HCT116 (cell line): ENCODE data around the gene CCDC185. TPM values are rescaled to one million over a fixed set of nuclear protein-coding genes. Genes with fewer than 3 reads are reported as not detected.

ENCODE experiments used
- ATAC-seq: fragments of 200-7000 bp; cut with Tn5 transposase; 2 replicates; pipeline ENCODE4 v1.9.1; 2020; ENCODE audit warnings: mild to moderate bottlenecking, moderate library complexity
- BruUV-seq: library from RNA; stranded (reverse); fragments of 400-500 nt; replicated peaks from 2 replicates; lab custom pipeline; 2021; lab: Mats Ljungman, UMichigan
- CTCF ChIA-PET: fragments of 300-600 bp; sonication (Branson Sonifier 250); formaldehyde crosslinking; loops from one replicate; lab custom pipeline; 2021; ENCODE audit warnings: antibody characterized with exemption; lab: Charles Lee
- POLR2A ChIA-PET: fragments of 300-600, 350-600 bp; sonication (Branson Sonifier 250); formaldehyde crosslinking; loops from one replicate; lab custom pipeline; 2021; ENCODE audit warnings: antibody characterized with exemption; lab: Charles Lee
- RAD21 ChIA-PET, 2 experiments: fragments of 300-600 bp; sonication (Branson Sonifier 250); formaldehyde crosslinking; loops; one replicate each; lab custom pipeline; 2023; ENCODE audit warnings: low total read pairs in 2 of 2; ENCODE audit not compliant: uncharacterized antibody in 2 of 2, unreplicated experiment in 2 of 2, low non-redundant PET in 1 of 2; lab: Charles Lee
- DNase-seq: peaks from one replicate; pipeline ENCODE4 v3.0.0-alpha.2; 2010; ENCODE audit warnings: low read depth, low spot score
- H2AFZ ChIP-seq: fragments of 200-600 bp; shearing (Covaris generic), sonication (generic); 2 replicates; pipeline ENCODE4 v1.6.1; 2017; ENCODE audit warnings: low read depth, mixed run types, mixed read lengths, antibody characterized with exemption, low read length; ENCODE audit not compliant: poor library complexity, severe bottlenecking
- H3K27ac ChIP-seq: 2 replicates; pipeline ENCODE4 v1.5.1; 2012; ENCODE audit warnings: low read depth, low read length
- H3K27me3 ChIP-seq: fragments of 200-600 bp; sonication (generic); 2 replicates; pipeline ENCODE4 v1.6.1; 2016; ENCODE audit warnings: mixed run types, low read length, mixed read lengths; ENCODE audit not compliant: insufficient read depth
- H3K36me3 ChIP-seq, 2 experiments: fragments of 200-500 bp in 1 of 2; fragments of 200-600 bp in 1 of 2; sonication (Bioruptor generic) in 1 of 2; sonication (generic) in 1 of 2; 2 replicates each; pipeline versions ENCODE4 v1.5.1 to v1.6.1; 2014 to 2016; ENCODE audit warnings: low read length in 2 of 2, inconsistent platforms in 1 of 2, mixed read lengths in 1 of 2, mixed run types in 1 of 2; ENCODE audit not compliant: insufficient read depth in 2 of 2, control insufficient read depth in 1 of 2
- H3K4me1 ChIP-seq, 2 experiments: fragments of 200-600 bp in 1 of 2; sonication (generic) in 1 of 2; 2 replicates each; pipeline versions ENCODE4 v1.5.1 to v1.6.1; 2012 to 2017; ENCODE audit warnings: low read length in 2 of 2, inconsistent platforms in 1 of 2, mild to moderate bottlenecking in 1 of 2, mixed read lengths in 1 of 2, mixed run types in 1 of 2, moderate library complexity in 1 of 2; ENCODE audit not compliant: insufficient read depth in 2 of 2, control insufficient read depth in 1 of 2
- H3K4me2 ChIP-seq: fragments of 200-600 bp; sonication (generic); 2 replicates; pipeline ENCODE4 v1.6.1; 2017; ENCODE audit warnings: mixed run types, low read length, mixed read lengths
- H3K4me3 ChIP-seq, 2 experiments: fragments of 200-600 bp in 1 of 2; sonication (generic) in 1 of 2; replicated peaks in 1 of 2; 2 replicates each; pipeline ENCODE4 v1.5.1; 2011 to 2016; ENCODE audit warnings: low read length in 2 of 2, control low read depth in 1 of 2, low read depth in 1 of 2, mild to moderate bottlenecking in 1 of 2, mixed read lengths in 1 of 2, mixed run types in 1 of 2
- H3K79me2 ChIP-seq: fragments of 200-600 bp; sonication (generic); 2 replicates; pipeline ENCODE4 v1.6.1; 2017; ENCODE audit warnings: mild to moderate bottlenecking, mixed run types, low read length, moderate library complexity, mixed read lengths; ENCODE audit not compliant: insufficient read depth
- H3K9ac ChIP-seq: fragments of 200-600 bp; sonication (generic); 2 replicates; pipeline ENCODE4 v1.6.1; 2016; ENCODE audit warnings: low read length, mixed read lengths
- H3K9me2 ChIP-seq: fragments of 200-600 bp; sonication (generic), shearing (Covaris generic); 2 replicates; pipeline ENCODE4 v1.6.1; 2017; ENCODE audit warnings: mixed run types, mild to moderate bottlenecking, moderate library complexity; ENCODE audit not compliant: insufficient read depth
- H3K9me3 ChIP-seq, 2 experiments: fragments of 200-500 bp in 1 of 2; fragments of 200-600 bp in 1 of 2; sonication (Bioruptor generic) in 1 of 2; sonication (generic) in 1 of 2; 2 replicates each; pipeline ENCODE4 v1.6.1; 2014 to 2017; ENCODE audit warnings: low read length in 2 of 2, mixed read lengths in 2 of 2, inconsistent platforms in 1 of 2, low read depth in 1 of 2, mild to moderate bottlenecking in 1 of 2, mixed run types in 1 of 2, moderate library complexity in 1 of 2; ENCODE audit not compliant: control insufficient read depth in 1 of 2, insufficient read depth in 1 of 2
- H4K20me1 ChIP-seq: fragments of 200-600 bp; sonication (generic), shearing (Covaris generic); 2 replicates; pipeline ENCODE4 v1.6.1; 2017; ENCODE audit warnings: mixed run types, mild to moderate bottlenecking, moderate library complexity; ENCODE audit not compliant: insufficient read depth
- CBX3 ChIP-seq: IDR thresholded peaks from 2 replicates; pipeline ENCODE4 v1.6.1; 2012; ENCODE audit warnings: low read depth
- EGR1 ChIP-seq: IDR thresholded peaks from 2 replicates; pipeline ENCODE4 v1.6.1; 2012; ENCODE audit warnings: low read depth
- ELF1 ChIP-seq: IDR thresholded peaks from 2 replicates; pipeline ENCODE4 v1.6.1; 2012; ENCODE audit warnings: low read depth, borderline replicate concordance
- EZH2 ChIP-seq: fragments of 200-600 bp; sonication (generic); IDR thresholded peaks from 2 replicates; pipeline ENCODE4 v1.6.1; 2017; ENCODE audit warnings: antibody characterized with exemption, mixed run types
- EZH2phosphoT487 ChIP-seq: fragments of 200-600 bp; IDR thresholded peaks from 2 replicates; pipeline ENCODE4 v1.6.1; 2018; ENCODE audit warnings: antibody characterized with exemption, borderline replicate concordance
- FOSL1 ChIP-seq: IDR thresholded peaks from 2 replicates; pipeline ENCODE4 v1.6.1; 2012; ENCODE audit warnings: low read depth
- MAX ChIP-seq: IDR thresholded peaks from 2 replicates; pipeline ENCODE4 v1.6.1; 2012
- POLR2A ChIP-seq: IDR thresholded peaks from 2 replicates; pipeline ENCODE4 v1.7.0; 2011; ENCODE audit warnings: borderline replicate concordance; ENCODE audit not compliant: insufficient read depth, insufficient read length; ENCODE audit errors: extremely low read depth
- POLR2AphosphoS5 ChIP-seq: IDR thresholded peaks from 2 replicates; pipeline ENCODE4 v1.6.1; 2011; ENCODE audit warnings: mild to moderate bottlenecking, low read depth, low read length, moderate library complexity
- SIN3A ChIP-seq: IDR thresholded peaks from 2 replicates; pipeline ENCODE4 v1.6.1; 2012; ENCODE audit warnings: low read depth
- SP1 ChIP-seq: IDR thresholded peaks from 2 replicates; pipeline ENCODE4 v1.6.1; 2012; ENCODE audit warnings: low read depth
- ZFX ChIP-seq: fragments of 450-650 bp; IDR thresholded peaks from 2 replicates; pipeline ENCODE4 v1.6.1; 2017
- ZNF274 ChIP-seq: fragments of 200-500 bp; sonication (Bioruptor generic); IDR thresholded peaks from 2 replicates; pipeline ENCODE4 v1.6.1; 2014; ENCODE audit warnings: mild to moderate bottlenecking, low read depth, low read length, inconsistent platforms
- intact Hi-C: fragments of 100-400 bp; cut with micrococcal nuclease; formaldehyde crosslinking; loops from 2 replicates; pipeline ENCODE4 v1.10.0; 2022
- total RNA-seq: library from RNA; stranded (reverse); gene quantifications from one replicate; pipeline ENCODE4 v1.2.1, GENCODE V29; 2021; ENCODE audit not compliant: unreplicated experiment
- TF ChIP-seq, protein P1 (sequence below): IDR thresholded peaks from 2 replicates; pipeline ENCODE4 v1.6.1; 2012; ENCODE audit warnings: low read depth

The CCDC185 gene
- total RNA-seq, 1 experiment from 2014 or later = not detected

DNA sequence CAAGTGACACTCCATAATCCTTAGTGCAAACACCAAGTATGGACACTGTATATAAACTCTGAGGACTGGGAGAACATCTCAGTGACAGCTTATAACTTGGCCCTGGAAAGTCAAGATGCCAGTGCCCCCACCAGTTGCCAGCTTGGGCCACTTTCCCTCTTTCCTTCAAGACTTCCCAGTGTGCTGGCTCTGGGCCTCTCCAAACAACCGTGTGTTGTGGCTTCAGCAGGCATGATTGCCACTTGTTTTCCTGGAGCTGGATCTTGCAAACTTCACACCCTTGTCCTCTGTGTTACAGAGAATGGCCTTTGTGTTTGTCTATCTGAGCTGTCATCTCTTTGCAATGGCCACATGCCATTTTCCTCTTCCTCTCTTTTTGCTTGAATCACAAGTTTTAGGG is 37.0 kb downstream of the CCDC185 start:
- no TSS peak for BruUV-seq
- no peaks in the 10 kb centered on the region for H3K9me3 ChIP-seq
- intact Hi-C loops = no loop called here
- DNase-seq (no peak), ATAC-seq (no peak)
- H3K9ac ChIP-seq = no peak overlapping the region
- no peaks in the 10 kb centered on the region for H3K27me3 ChIP-seq
- no peak overlapping the region for H3K4me2 ChIP-seq
- no peak overlapping the region for H2AFZ ChIP-seq
- TF ChIP-seq SP1 (no peak), POLR2AphosphoS5 (no peak), MAX (no peak), POLR2A (no peak), EGR1 (no peak), ZNF274 (no peak), SIN3A (no peak), EZH2 (no peak), ELF1 (no peak), EZH2phosphoT487 (no peak), ZFX (no peak), FOSL1 (no peak), CBX3 (no peak)
- TF ChIP-seq, protein P1, sequence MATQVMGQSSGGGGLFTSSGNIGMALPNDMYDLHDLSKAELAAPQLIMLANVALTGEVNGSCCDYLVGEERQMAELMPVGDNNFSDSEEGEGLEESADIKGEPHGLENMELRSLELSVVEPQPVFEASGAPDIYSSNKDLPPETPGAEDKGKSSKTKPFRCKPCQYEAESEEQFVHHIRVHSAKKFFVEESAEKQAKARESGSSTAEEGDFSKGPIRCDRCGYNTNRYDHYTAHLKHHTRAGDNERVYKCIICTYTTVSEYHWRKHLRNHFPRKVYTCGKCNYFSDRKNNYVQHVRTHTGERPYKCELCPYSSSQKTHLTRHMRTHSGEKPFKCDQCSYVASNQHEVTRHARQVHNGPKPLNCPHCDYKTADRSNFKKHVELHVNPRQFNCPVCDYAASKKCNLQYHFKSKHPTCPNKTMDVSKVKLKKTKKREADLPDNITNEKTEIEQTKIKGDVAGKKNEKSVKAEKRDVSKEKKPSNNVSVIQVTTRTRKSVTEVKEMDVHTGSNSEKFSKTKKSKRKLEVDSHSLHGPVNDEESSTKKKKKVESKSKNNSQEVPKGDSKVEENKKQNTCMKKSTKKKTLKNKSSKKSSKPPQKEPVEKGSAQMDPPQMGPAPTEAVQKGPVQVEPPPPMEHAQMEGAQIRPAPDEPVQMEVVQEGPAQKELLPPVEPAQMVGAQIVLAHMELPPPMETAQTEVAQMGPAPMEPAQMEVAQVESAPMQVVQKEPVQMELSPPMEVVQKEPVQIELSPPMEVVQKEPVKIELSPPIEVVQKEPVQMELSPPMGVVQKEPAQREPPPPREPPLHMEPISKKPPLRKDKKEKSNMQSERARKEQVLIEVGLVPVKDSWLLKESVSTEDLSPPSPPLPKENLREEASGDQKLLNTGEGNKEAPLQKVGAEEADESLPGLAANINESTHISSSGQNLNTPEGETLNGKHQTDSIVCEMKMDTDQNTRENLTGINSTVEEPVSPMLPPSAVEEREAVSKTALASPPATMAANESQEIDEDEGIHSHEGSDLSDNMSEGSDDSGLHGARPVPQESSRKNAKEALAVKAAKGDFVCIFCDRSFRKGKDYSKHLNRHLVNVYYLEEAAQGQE = no peak
- H3K36me3 ChIP-seq = no peaks in the 10 kb centered on the region
- no peak overlapping the region for H3K27ac ChIP-seq
- no peaks in the 10 kb centered on the region for H3K4me1 ChIP-seq
- H4K20me1 ChIP-seq = no peaks in the 10 kb centered on the region
- ChIA-PET POLR2A (no interaction called here), RAD21 (no interaction called here), CTCF (no interaction called here)
- no peaks in the 10 kb centered on the region for H3K9me2 ChIP-seq
- H3K79me2 ChIP-seq = no peaks in the 10 kb centered on the region
- H3K4me3 ChIP-seq = no peak overlapping the region
